Smooth muscle cell (in vitro differentiated cells): ENCODE measurements around the gene MT4. TPM values are rescaled to one million over a fixed set of nuclear protein-coding genes. Genes with fewer than 3 reads are reported as not detected.

Experiments used
- DNase-seq: peaks from one replicate; lab custom pipeline; 2025; ENCODE audit not compliant: unreplicated experiment; lab: John Stamatoyannopoulos, UW
- H2AFZ ChIP-seq: fragments of 200-600 bp; sonication (generic); 2 replicates; pipeline ENCODE4 v1.6.0; 2016; ENCODE audit warnings: antibody characterized with exemption, low read depth, mild to moderate bottlenecking
- H3F3A ChIP-seq: fragments of 200-600 bp; sonication (generic); 2 replicates; pipeline ENCODE4 v1.6.0; 2017; ENCODE audit warnings: antibody characterized with exemption, low read depth
- H3K27ac ChIP-seq: fragments of 200-600 bp; sonication (generic); 2 replicates; pipeline ENCODE4 v1.5.1; 2016; ENCODE audit warnings: low read depth, mild to moderate bottlenecking
- H3K27me3 ChIP-seq: fragments of 200-600 bp; sonication (generic); 2 replicates; pipeline ENCODE4 v1.6.1; 2016; ENCODE audit warnings: low read depth, mild to moderate bottlenecking
- H3K36me3 ChIP-seq: fragments of 200-600 bp; sonication (generic); 2 replicates; pipeline ENCODE4 v1.5.1; 2016; ENCODE audit warnings: low read depth
- H3K4me1 ChIP-seq: fragments of 200-600 bp; sonication (generic); 2 replicates; pipeline ENCODE4 v1.5.1; 2016; ENCODE audit warnings: low read depth
- H3K4me2 ChIP-seq: fragments of 200-600 bp; sonication (generic); 2 replicates; pipeline ENCODE4 v1.6.0; 2016; ENCODE audit warnings: mild to moderate bottlenecking
- H3K4me3 ChIP-seq: fragments of 200-600 bp; sonication (generic); 2 replicates; pipeline ENCODE4 v1.5.1; 2016; ENCODE audit warnings: mild to moderate bottlenecking
- H3K79me2 ChIP-seq: fragments of 200-600 bp; sonication (generic); 2 replicates; pipeline ENCODE4 v1.6.0; 2016; ENCODE audit warnings: low read depth, mild to moderate bottlenecking
- H3K9ac ChIP-seq: fragments of 200-600 bp; sonication (generic); 2 replicates; pipeline ENCODE4 v1.6.0; 2016; ENCODE audit warnings: low read depth
- H3K9me3 ChIP-seq: fragments of 200-600 bp; sonication (generic); replicated peaks from 2 replicates; pipeline ENCODE4 v1.5.1; 2016; ENCODE audit warnings: low read depth
- H4K20me1 ChIP-seq: fragments of 200-600 bp; sonication (generic); 2 replicates; pipeline ENCODE4 v1.6.0; 2016; ENCODE audit warnings: low read depth
- CTCF ChIP-seq: fragments of 200-600 bp; sonication (generic); IDR thresholded peaks from 2 replicates; pipeline ENCODE4 v1.5.1; 2017; ENCODE audit warnings: borderline replicate concordance, mild to moderate bottlenecking, antibody characterized with exemption; ENCODE audit not compliant: insufficient read depth, poor library complexity, severe bottlenecking
- WGBS: methylation state at CpG from one replicate; pipeline ENCODE4 v1.1.7; 2016; ENCODE audit warnings: low lambda C conversion rate; 5-methylcytosine and 5-hydroxymethylcytosine counted together
- polyA plus RNA-seq: library from polyadenylated mRNA; unstranded; fragments of >200 nt; fragmentation: Nextera tagmentation; extraction: Ambion mirVana; gene quantifications from 2 replicates; pipeline ENCODE4 v1.2.1, GENCODE V29; 2016
- total RNA-seq: library from RNA; depleted of rRNA; stranded (reverse); fragments of >200 nt; gene quantifications from 2 replicates; pipeline ENCODE4 v1.2.3, GENCODE V29; 2014

Gene MT4
- total and polyA plus RNA-seq, 2 experiments from 2014 or later, result not detected

- no peaks in the 10 kb centered on the region for H3K36me3 ChIP-seq
- no peaks in the 10 kb centered on the region for H3K9me3 ChIP-seq
- no peaks in the 10 kb centered on the region for H3K79me2 ChIP-seq
- H3F3A ChIP-seq, result no peaks in the 10 kb centered on the region
- no peak for DNase-seq
- no peak overlapping the region for H3K9ac ChIP-seq
- H4K20me1 ChIP-seq, result no peaks in the 10 kb centered on the region
- H3K4me3 ChIP-seq, result no peak overlapping the region
- peaks cover 8% of the 10 kb centered on the region for H3K4me1 ChIP-seq
- H3K27me3 ChIP-seq, result peaks cover 12% of the 10 kb centered on the region
- H2AFZ ChIP-seq, result no peak overlapping the region
- no peak overlapping the region for H3K4me2 ChIP-seq
- WGBS, result 90% methylated on average over 5 of the region's 5 CpGs
- no peak for TF ChIP-seq CTCF
- H3K27ac ChIP-seq, result no peak overlapping the region
Measured at GRCh38 chr16:56549744-56550385, 15.0 kb upstream of the MT4 start.

GRCh38 chr16:56551796-56552738, 12.8 kb upstream of the MT4 start:
- Histone ChIP-seq H3K4me3 (no peak overlapping the region), H3K9ac (no peak overlapping the region), H3K36me3 (no peaks in the 10 kb centered on the region), H3F3A (no peaks in the 10 kb centered on the region), H3K4me1 (peaks cover 8% of the 10 kb centered on the region), H3K9me3 (no peaks in the 10 kb centered on the region), H3K4me2 (no peak overlapping the region), H4K20me1 (no peaks in the 10 kb centered on the region), H2AFZ (no peak overlapping the region), H3K79me2 (no peaks in the 10 kb centered on the region), H3K27ac (no peak overlapping the region), H3K27me3 (peaks cover 27% of the 10 kb centered on the region)
- TF ChIP-seq CTCF, result no peak
- DNase-seq, result no peak
- 75% methylated on average over 11 of the region's 11 CpGs for WGBS

DNA sequence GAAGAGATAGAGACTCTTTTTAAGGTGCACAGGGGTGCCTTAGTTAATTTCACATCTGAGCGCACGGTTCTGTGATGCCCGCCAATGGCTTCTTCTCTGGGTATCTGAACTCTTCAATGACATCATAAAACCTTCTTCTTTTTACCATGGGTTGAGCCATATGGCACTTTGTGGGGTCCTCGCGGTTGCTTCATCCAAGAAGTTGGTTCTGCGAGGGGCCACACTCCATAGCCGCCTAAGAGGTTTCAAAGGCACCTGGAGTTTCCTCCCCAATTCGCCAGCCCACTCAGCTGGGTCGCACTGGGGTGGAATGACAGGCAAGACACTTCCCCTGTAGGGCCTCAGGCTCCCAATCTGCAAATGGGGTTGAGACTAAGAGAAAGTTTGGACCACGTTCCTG, 10.4 kb upstream of the MT4 start:
- no peak for TF ChIP-seq CTCF

More for the DNA sequence above, 10.4 kb upstream of the MT4 start:
- no peak overlapping the region for H3K27ac ChIP-seq
- no peaks in the 10 kb centered on the region for H4K20me1 ChIP-seq
- H3K4me1 ChIP-seq, result no peaks in the 10 kb centered on the region
- WGBS, result 94% methylated on average over 10 of the region's 10 CpGs
- H3K4me3 ChIP-seq, result no peak overlapping the region
- H3K27me3 ChIP-seq, result peaks cover 41% of the 10 kb centered on the region
- no peaks in the 10 kb centered on the region for H3K36me3 ChIP-seq
- H3K9ac ChIP-seq, result no peak overlapping the region
- DNase-seq, result no peak
- H3K9me3 ChIP-seq, result no peaks in the 10 kb centered on the region
- no peak overlapping the region for H3K4me2 ChIP-seq
- no peaks in the 10 kb centered on the region for H3K79me2 ChIP-seq
- no peaks in the 10 kb centered on the region for H3F3A ChIP-seq
- no peak overlapping the region for H2AFZ ChIP-seq
